Measurements from ENCODE around the gene UNCX.

Gene UNCX

DNA sequence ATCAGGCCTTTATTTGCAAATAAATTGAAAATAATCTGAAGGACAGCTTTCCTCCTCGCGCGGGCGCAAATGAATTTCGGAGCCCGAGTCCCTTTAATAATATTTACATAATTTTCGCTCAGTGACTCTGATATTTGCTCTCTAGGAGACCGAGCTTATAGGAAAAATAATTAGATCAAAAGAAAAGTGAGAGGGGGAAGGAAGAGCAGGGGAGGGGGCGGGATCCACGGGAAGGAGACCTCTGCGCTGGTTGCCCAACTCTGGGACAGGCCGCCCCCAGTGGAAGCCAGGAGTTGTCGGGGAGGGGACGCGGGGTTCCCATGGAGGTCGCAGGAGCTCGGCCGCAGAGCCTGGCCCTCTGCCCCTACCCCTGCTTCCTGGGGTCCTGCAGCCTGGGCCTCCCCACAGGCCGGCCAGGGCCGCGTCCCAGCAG is 5.8 kb downstream of the UNCX start:
- no peak overlapping the region for H3K4me3 ChIP-seq (ENCODE audit: low read length)
- TF ChIP-seq CTCF (IDR thresholded peaks at IDR 0.05; ENCODE audit: insufficient read depth, low read depth, low read length, missing control alignments) = no peak
- no peak for DNase-seq (ENCODE audit: low read depth)

DNA sequence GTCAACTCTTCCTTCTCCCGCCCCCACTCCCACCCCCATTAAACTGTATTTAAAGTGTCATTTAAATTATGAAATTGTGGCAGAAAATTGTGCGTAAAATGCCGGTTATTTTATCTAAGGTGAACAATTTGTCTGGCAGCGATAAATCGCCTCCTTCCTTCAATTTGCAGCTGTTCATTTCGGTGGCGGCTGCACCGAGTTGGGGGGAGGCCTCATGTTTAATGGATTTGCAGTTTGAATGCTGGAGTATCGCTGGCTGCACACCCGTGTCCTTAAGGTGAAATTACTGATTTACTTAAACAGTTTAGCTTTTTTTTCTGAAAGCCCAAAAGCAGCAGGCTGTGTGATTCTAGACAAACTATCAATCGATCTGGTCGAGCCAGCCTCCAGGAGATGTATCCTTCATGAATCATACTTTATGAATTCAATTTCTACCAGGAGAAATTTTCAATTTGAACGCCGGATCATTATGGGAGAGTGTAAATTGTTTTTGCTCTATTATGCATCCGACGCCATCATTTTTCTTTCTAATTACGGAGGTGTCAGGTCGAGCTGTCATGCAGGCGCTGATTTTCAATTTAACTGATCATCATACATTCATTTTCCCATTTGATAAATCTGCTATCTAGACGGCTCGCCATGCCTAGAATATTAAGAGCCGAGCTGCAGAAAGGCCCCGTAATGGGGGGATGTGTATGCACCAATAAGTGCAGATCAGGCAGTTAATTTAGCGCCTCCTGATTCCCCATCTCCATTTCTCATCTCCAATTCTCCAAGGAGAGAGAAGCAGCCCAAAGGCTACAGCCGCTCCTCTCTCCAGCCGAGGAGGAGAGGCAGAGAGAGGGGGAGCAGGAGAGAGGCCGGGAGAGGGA is 6.5 kb downstream of the UNCX start:
- no peak for TF ChIP-seq CTCF (IDR thresholded peaks at IDR 0.05; ENCODE audit: insufficient read depth, low read depth, low read length, missing control alignments)
- no peak for DNase-seq (ENCODE audit: low read depth)
- no peak overlapping the region for H3K4me3 ChIP-seq (ENCODE audit: low read length)

DNA sequence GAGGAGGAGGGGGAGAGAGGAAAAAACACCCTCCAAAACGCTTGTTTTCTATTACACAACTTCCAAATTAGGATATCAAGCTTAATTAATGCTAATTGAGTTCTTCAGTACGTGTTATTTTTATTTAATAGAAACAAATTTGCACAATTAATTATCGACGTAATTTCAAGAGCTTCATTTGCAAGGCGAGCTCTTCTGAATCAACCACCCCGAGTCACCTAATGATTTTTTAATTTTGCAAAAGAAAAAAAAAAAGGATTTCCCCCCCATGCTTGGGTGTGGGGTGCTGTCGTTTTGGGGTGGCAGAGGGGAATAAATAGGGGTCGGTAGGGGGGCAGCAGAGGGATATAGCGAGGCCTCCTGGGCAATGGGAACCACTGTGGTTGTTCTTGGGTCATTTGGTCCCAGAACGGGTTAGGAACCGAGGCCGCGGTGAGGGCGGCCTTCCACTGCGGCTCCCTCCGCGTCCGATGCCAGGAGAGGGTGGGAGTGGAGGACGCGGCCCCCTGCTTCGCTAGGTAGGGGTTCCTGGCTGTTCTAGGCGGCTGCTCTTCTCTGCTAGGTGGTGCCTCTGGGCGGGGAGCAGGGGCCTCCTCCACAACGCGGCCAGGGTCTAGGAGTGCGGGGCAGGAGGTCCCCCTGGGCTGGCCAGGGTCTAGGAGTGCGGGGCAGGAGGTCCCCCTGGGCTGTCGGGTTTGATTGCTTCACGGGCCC is 7.3 kb downstream of the UNCX start:
- no peak overlapping the region for H3K4me3 ChIP-seq (ENCODE audit: low read length)
- no peak for TF ChIP-seq CTCF (IDR thresholded peaks at IDR 0.05; ENCODE audit: insufficient read depth, low read depth, low read length, missing control alignments)
- DNase-seq (ENCODE audit: low read depth) = no peak

- DNase-seq (ENCODE audit: low read depth) = no peak
- TF ChIP-seq CTCF (IDR thresholded peaks at IDR 0.05; ENCODE audit: insufficient read depth, low read depth, low read length, missing control alignments) = no peak
- no peak overlapping the region for H3K4me3 ChIP-seq (ENCODE audit: low read length)
Measured at GRCh38 chr7:1240517-1241257, 8.0 kb downstream of the UNCX start.

- no peak for TF ChIP-seq CTCF (IDR thresholded peaks at IDR 0.05; ENCODE audit: insufficient read depth, low read depth, low read length, missing control alignments)
Measured at GRCh38 chr7:1241258-1241602, 8.6 kb downstream of the UNCX start.

GRCh38 chr7:1241603-1242255 is 9.1 kb downstream of the UNCX start:
- H3K4me3 ChIP-seq (ENCODE audit: low read length) = no peak overlapping the region
- DNase-seq (ENCODE audit: low read depth) = no peak
- TF ChIP-seq CTCF (IDR thresholded peaks at IDR 0.05; ENCODE audit: insufficient read depth, low read depth, low read length, missing control alignments) = no peak

More at GRCh38 chr7:1241258-1241602, 8.6 kb downstream of the UNCX start:
- DNase-seq (ENCODE audit: low read depth) = no peak
- H3K4me3 ChIP-seq (ENCODE audit: low read length) = no peak overlapping the region

All from epithelial cell of esophagus (primary cell).